Measurements from ENCODE around the gene KHDRBS1.

KHDRBS1 gene

DNA sequence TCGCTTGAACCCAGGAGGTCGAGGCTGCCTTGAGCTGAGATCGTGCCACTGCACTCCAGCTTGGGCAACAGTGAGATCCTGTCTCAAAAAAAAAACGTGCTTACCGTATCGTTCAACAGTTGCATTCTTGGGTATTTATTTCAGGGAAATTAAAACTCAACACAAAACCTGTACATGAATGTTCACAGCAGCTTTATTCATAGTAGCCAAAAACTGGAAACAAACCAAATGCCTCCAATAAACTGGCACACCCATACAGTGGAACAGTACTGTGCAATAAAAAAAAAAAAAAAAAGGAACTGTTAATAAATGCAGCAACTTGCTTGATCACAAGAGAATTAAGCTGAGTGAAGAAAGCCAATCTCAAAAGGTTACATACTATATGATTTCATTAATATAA, 6.7 kb downstream of the KHDRBS1 start (continued):
- TF ChIP-seq, protein P1, sequence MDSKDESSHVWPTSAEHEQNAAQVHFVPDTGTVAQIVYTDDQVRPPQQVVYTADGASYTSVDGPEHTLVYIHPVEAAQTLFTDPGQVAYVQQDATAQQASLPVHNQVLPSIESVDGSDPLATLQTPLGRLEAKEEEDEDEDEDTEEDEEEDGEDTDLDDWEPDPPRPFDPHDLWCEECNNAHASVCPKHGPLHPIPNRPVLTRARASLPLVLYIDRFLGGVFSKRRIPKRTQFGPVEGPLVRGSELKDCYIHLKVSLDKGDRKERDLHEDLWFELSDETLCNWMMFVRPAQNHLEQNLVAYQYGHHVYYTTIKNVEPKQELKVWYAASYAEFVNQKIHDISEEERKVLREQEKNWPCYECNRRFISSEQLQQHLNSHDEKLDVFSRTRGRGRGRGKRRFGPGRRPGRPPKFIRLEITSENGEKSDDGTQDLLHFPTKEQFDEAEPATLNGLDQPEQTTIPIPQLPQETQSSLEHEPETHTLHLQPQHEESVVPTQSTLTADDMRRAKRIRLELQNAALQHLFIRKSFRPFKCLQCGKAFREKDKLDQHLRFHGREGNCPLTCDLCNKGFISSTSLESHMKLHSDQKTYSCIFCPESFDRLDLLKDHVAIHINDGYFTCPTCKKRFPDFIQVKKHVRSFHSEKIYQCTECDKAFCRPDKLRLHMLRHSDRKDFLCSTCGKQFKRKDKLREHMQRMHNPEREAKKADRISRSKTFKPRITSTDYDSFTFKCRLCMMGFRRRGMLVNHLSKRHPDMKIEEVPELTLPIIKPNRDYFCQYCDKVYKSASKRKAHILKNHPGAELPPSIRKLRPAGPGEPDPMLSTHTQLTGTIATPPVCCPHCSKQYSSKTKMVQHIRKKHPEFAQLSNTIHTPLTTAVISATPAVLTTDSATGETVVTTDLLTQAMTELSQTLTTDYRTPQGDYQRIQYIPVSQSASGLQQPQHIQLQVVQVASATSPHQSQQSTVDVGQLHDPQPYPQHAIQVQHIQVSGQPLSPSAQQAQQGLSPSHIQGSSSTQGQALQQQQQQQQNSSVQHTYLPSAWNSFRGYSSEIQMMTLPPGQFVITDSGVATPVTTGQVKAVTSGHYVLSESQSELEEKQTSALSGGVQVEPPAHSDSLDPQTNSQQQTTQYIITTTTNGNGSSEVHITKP (tag by site-specific recombination; IDR thresholded peaks at IDR 0.05), result peak; percentile 65
- TF ChIP-seq ZNF302 (tag by site-specific recombination; IDR thresholded peaks at IDR 0.05; ENCODE audit: low read depth) (no peak), ZNF239 (tag by site-specific recombination; IDR thresholded peaks at IDR 0.05) (no peak), ZNF16 (tag by site-specific recombination; IDR thresholded peaks at IDR 0.05; ENCODE audit: low read depth) (no peak), ZNF777 (tag by site-specific recombination; IDR thresholded peaks at IDR 0.05; ENCODE audit: borderline replicate concordance) (no peak), ZFP37 (tag by site-specific recombination; IDR thresholded peaks at IDR 0.05) (no peak), EGR2 (tag by site-specific recombination; IDR thresholded peaks at IDR 0.05; ENCODE audit: low read depth) (no peak), YY1 (tag by site-specific recombination; IDR thresholded peaks at IDR 0.05) (no peak), ZSCAN30 (tag by site-specific recombination; IDR thresholded peaks at IDR 0.05) (no peak), SCRT1 (tag by site-specific recombination; IDR thresholded peaks at IDR 0.05; ENCODE audit: borderline replicate concordance) (peak; percentile 20; the same call in 1 of the 2 replicates), ZNF571 (tag by site-specific recombination; IDR thresholded peaks at IDR 0.05) (no peak), KLF9 (tag by site-specific recombination; IDR thresholded peaks at IDR 0.05; ENCODE audit: low read depth) (no peak), ZNF426 (tag by site-specific recombination; IDR thresholded peaks at IDR 0.05) (no peak), ZNF433 (tag by site-specific recombination; IDR thresholded peaks at IDR 0.05; ENCODE audit: low read depth) (no peak), ZNF624 (tag by site-specific recombination; IDR thresholded peaks at IDR 0.05) (no peak), KLF1 (tag by site-specific recombination; IDR thresholded peaks at IDR 0.05) (no peak), ZNF660 (tag by site-specific recombination; IDR thresholded peaks at IDR 0.05) (no peak), ZNF10 (tag by site-specific recombination; IDR thresholded peaks at IDR 0.05) (no peak), SCRT2 (tag by site-specific recombination; IDR thresholded peaks at IDR 0.05) (peak; percentile 52; the same call in 1 of the 2 replicates)
- TF ChIP-seq, protein P2, sequence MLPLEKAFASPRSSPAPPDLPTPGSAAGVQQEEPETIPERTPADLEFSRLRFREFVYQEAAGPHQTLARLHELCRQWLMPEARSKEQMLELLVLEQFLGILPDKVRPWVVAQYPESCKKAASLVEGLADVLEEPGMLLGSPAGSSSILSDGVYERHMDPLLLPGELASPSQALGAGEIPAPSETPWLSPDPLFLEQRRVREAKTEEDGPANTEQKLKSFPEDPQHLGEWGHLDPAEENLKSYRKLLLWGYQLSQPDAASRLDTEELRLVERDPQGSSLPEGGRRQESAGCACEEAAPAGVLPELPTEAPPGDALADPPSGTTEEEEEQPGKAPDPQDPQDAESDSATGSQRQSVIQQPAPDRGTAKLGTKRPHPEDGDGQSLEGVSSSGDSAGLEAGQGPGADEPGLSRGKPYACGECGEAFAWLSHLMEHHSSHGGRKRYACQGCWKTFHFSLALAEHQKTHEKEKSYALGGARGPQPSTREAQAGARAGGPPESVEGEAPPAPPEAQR (tag by site-specific recombination; IDR thresholded peaks at IDR 0.05), result no peak
- TF ChIP-seq, protein P3, sequence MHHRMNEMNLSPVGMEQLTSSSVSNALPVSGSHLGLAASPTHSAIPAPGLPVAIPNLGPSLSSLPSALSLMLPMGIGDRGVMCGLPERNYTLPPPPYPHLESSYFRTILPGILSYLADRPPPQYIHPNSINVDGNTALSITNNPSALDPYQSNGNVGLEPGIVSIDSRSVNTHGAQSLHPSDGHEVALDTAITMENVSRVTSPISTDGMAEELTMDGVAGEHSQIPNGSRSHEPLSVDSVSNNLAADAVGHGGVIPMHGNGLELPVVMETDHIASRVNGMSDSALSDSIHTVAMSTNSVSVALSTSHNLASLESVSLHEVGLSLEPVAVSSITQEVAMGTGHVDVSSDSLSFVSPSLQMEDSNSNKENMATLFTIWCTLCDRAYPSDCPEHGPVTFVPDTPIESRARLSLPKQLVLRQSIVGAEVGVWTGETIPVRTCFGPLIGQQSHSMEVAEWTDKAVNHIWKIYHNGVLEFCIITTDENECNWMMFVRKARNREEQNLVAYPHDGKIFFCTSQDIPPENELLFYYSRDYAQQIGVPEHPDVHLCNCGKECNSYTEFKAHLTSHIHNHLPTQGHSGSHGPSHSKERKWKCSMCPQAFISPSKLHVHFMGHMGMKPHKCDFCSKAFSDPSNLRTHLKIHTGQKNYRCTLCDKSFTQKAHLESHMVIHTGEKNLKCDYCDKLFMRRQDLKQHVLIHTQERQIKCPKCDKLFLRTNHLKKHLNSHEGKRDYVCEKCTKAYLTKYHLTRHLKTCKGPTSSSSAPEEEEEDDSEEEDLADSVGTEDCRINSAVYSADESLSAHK (tag by site-specific recombination; IDR thresholded peaks at IDR 0.05), result no peak
- TF ChIP-seq, protein P4, sequence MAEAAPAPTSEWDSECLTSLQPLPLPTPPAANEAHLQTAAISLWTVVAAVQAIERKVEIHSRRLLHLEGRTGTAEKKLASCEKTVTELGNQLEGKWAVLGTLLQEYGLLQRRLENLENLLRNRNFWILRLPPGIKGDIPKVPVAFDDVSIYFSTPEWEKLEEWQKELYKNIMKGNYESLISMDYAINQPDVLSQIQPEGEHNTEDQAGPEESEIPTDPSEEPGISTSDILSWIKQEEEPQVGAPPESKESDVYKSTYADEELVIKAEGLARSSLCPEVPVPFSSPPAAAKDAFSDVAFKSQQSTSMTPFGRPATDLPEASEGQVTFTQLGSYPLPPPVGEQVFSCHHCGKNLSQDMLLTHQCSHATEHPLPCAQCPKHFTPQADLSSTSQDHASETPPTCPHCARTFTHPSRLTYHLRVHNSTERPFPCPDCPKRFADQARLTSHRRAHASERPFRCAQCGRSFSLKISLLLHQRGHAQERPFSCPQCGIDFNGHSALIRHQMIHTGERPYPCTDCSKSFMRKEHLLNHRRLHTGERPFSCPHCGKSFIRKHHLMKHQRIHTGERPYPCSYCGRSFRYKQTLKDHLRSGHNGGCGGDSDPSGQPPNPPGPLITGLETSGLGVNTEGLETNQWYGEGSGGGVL (tag by site-specific recombination; IDR thresholded peaks at IDR 0.05), result no peak
- TF ChIP-seq, protein P5, sequence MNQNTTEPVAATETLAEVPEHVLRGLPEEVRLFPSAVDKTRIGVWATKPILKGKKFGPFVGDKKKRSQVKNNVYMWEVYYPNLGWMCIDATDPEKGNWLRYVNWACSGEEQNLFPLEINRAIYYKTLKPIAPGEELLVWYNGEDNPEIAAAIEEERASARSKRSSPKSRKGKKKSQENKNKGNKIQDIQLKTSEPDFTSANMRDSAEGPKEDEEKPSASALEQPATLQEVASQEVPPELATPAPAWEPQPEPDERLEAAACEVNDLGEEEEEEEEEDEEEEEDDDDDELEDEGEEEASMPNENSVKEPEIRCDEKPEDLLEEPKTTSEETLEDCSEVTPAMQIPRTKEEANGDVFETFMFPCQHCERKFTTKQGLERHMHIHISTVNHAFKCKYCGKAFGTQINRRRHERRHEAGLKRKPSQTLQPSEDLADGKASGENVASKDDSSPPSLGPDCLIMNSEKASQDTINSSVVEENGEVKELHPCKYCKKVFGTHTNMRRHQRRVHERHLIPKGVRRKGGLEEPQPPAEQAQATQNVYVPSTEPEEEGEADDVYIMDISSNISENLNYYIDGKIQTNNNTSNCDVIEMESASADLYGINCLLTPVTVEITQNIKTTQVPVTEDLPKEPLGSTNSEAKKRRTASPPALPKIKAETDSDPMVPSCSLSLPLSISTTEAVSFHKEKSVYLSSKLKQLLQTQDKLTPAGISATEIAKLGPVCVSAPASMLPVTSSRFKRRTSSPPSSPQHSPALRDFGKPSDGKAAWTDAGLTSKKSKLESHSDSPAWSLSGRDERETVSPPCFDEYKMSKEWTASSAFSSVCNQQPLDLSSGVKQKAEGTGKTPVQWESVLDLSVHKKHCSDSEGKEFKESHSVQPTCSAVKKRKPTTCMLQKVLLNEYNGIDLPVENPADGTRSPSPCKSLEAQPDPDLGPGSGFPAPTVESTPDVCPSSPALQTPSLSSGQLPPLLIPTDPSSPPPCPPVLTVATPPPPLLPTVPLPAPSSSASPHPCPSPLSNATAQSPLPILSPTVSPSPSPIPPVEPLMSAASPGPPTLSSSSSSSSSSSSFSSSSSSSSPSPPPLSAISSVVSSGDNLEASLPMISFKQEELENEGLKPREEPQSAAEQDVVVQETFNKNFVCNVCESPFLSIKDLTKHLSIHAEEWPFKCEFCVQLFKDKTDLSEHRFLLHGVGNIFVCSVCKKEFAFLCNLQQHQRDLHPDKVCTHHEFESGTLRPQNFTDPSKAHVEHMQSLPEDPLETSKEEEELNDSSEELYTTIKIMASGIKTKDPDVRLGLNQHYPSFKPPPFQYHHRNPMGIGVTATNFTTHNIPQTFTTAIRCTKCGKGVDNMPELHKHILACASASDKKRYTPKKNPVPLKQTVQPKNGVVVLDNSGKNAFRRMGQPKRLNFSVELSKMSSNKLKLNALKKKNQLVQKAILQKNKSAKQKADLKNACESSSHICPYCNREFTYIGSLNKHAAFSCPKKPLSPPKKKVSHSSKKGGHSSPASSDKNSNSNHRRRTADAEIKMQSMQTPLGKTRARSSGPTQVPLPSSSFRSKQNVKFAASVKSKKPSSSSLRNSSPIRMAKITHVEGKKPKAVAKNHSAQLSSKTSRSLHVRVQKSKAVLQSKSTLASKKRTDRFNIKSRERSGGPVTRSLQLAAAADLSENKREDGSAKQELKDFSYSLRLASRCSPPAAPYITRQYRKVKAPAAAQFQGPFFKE (tag by site-specific recombination; IDR thresholded peaks at IDR 0.05; ENCODE audit: borderline replicate concordance), result no peak
- TF ChIP-seq, protein P6, sequence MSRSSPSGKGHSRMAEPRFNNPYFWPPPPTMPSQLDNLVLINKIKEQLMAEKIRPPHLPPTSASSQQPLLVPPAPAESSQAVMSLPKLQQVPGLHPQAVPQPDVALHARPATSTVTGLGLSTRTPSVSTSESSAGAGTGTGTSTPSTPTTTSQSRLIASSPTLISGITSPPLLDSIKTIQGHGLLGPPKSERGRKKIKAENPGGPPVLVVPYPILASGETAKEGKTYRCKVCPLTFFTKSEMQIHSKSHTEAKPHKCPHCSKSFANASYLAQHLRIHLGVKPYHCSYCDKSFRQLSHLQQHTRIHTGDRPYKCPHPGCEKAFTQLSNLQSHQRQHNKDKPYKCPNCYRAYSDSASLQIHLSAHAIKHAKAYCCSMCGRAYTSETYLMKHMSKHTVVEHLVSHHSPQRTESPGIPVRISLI (tag by site-specific recombination; IDR thresholded peaks at IDR 0.05), result peak; percentile 63
